AG10803 (cell line): ENCODE data around the gene CHST1.

Source experiments
- DNase-seq: peaks from one replicate; pipeline ENCODE4 v3.0.0; 2010; ENCODE audit warnings: low read depth
- H3K4me3 ChIP-seq: 2 replicates; pipeline ENCODE4 v1.5.1; 2011; ENCODE audit warnings: mild to moderate bottlenecking, low read length, control low read depth
- TF ChIP-seq, protein P1 (sequence below): conservative IDR thresholded peaks from 2 replicates; pipeline ENCODE4 v1.5.1; 2011; ENCODE audit warnings: mild to moderate bottlenecking, low read length, control low read depth, inconsistent platforms

CHST1 gene

DNA sequence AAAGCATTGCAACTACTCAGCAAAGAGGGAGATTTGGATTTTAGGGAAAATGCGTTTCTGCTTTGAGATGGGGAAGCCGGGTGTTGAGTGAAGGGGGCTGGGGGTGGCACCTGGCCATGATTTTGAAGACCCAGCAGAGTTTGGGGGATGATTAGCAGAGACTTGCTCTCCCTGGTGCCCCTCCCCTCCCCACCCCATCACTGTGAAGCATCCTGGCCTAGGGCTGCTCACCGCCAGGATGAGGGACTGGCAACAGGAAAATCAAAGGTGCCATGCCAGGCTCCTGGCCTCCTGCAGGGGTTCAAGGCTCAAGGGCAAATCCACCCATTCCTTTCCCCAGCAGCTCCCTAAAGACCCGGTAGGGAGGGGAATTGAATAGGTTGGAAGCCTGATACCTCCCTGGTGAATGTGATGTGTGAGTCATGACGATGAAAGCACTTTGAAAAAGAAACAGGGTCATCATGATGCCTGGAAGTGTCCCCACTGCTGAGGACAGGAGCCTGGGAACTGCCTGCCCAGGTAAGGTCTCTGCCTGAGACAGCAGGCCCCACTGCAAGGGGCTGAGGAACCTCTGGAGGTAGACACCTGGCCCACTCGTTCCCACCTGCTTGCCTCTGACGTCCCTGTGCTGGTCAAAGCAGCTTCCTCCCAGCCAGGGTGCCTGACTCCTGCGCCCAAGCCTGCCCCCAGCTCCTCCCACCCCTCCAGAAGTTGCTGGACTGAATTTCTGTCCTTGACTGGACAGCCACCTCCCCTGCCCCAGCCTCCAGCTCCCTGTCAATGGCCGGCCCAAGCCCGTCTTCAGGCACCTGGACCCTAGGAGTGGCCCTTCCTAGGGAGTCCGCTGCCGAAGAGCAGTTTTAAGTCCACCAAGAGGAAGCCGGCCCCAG, 1.7 kb downstream of the CHST1 start:
- DNase-seq, result no peak
- TF ChIP-seq, protein P1, sequence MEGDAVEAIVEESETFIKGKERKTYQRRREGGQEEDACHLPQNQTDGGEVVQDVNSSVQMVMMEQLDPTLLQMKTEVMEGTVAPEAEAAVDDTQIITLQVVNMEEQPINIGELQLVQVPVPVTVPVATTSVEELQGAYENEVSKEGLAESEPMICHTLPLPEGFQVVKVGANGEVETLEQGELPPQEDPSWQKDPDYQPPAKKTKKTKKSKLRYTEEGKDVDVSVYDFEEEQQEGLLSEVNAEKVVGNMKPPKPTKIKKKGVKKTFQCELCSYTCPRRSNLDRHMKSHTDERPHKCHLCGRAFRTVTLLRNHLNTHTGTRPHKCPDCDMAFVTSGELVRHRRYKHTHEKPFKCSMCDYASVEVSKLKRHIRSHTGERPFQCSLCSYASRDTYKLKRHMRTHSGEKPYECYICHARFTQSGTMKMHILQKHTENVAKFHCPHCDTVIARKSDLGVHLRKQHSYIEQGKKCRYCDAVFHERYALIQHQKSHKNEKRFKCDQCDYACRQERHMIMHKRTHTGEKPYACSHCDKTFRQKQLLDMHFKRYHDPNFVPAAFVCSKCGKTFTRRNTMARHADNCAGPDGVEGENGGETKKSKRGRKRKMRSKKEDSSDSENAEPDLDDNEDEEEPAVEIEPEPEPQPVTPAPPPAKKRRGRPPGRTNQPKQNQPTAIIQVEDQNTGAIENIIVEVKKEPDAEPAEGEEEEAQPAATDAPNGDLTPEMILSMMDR, result no peak
- no peak overlapping the region for H3K4me3 ChIP-seq

DNA sequence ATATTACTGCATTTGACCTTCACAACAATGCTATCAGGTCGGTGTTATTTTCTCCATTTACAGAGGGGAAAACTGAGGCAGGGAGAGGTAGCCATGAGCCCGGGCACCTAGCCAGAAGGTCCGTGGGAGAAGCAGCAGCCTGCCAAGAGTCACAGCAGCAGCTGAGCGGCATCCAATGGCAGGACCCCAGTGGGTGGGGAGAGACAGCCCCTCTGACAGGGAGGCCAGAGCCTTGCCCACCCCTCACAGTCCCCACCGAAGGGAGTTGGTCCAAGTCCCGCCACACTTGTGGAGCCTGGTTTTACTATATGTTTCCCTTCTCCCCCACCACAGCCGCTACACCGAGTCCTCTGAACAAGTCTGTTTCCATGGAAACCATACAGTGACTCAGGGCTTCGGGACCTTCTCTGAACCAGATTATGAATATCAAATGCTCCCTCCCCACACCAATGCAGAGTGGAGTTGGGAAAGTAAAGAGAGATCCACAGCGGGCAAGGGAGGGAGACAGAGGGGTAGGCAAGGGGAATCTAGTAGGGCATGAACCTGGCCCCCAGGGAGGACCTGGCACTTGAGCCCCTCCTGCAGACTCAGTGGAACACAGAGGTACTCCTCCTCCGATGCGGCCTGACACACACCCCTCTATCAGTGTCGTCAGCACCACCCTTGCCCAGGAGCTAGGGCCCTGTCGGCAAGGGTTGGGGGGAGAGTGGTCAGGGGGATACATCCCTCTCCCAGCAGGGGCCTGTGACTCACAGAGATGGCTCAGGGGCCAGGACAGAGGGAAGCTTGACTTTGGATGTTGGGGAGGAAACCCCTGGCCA, 2.5 kb downstream of the CHST1 start:
- TF ChIP-seq, protein P1, result no peak
- H3K4me3 ChIP-seq, result no peak overlapping the region
- peak; percentile 85 for DNase-seq

DNA sequence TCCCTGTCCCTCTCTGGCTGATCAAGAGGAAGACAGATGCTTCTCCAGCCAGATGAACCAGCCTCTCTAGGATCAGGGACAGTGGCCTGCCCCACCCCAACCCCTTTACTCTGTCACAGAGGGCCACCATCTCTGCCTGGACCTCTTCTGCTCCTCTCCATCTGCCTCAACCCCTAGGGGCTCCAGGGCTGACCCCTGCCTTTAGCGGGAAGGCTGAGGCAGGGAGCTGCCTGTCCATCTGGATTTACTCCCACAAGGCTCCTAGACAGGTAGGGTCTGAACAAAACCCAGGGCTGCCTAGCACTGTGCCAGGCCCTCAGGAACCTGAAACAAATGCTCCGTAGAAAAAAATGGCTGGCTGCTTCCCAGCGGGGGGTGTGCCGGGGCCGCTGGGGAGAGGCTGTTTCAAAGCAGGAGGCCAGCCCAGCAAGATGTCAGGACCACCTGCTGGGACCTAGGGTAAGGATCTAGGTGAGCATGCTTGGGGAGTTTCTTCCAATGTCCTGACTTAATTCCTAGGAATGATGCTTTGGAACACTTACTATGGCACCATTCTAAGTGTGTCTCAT, 3.2 kb downstream of the CHST1 start:
- no peak overlapping the region for H3K4me3 ChIP-seq
- TF ChIP-seq, protein P1, result no peak
- no peak for DNase-seq

DNA sequence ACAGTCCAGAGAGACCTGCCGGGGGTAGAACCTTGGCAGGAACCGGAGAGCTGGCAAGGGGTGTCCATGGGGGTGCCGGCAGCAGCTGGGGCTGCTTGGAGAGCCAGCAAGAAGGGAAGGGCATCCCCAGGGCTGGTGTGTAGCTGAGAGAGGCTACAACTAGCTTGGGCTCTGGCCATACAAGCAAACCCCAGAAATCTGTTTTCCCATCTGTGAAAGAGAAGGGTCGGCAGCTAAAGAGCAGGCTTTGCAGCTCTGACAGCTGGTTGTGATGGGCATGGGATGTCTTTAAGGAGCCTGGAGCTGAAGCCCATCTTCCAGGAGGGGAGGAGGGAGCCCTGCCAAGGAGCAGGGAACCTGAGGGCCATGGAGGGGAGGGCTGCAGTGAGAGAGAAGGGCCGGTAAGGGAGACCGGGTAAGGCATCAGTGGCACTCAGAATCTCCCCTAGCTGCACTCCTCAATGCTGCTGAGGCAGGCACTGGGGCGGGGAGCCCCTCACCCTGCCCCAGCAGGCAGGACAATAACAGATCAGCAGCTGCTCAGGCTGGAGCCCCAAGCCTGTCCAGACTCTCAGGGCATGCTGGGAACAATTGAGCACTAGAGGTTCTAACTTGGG, 3.9 kb downstream of the CHST1 start:
- no peak for DNase-seq
- TF ChIP-seq, protein P1, result no peak
- H3K4me3 ChIP-seq, result no peak overlapping the region

DNA sequence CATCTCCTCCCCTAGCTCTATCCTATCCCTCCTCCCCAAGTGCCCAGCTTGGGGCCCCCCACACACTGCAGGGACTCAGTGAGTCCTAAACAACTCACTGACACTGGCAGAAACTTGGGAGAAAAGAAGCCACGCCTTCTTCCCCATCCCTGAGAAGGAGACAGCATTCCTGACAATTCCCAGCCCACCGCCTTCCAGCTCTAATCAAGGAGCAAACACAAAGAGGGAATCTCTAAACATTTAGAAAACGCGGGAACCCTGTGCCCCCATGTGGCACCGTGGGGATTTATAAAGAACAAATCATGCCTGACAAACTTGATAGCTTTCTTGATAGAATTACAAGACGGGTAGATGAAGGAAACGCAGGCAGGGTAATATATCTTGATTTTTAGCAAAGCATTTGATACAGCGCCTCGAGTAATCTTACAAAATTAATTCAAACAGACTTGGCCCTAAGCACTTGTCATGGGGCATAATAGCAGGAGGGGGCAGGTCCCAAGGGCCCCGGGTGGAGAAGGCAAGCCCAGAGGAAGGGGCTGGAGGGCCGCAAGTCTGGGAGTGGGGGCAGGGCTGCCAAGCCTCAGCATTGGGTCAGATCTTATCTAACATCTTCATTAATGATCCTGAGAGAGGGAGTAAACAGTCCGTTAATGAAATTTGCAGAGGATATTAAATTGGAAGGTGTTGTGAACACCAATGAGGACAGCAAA, 4.5 kb downstream of the CHST1 start:
- DNase-seq, result no peak
- no peak overlapping the region for H3K4me3 ChIP-seq
- TF ChIP-seq, protein P1, result no peak

DNA sequence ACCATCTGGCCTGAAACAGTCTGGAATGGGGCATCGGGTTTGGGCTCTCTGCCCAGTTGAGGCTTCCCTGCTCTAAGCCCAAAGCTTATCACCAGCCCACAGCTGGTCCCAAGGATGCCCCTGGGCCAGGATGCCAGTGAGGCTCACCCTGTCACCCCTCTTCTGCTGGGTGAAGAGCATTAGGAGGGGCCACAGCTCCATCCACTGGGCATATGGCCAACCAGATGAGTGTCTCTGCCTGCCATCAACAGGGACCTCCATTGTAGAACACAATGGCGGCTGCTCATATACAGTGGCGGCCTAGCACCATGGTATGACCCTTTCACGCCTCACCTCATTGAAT, 5.6 kb downstream of the CHST1 start:
- DNase-seq, result no peak
- TF ChIP-seq, protein P1, result no peak
- H3K4me3 ChIP-seq, result no peak overlapping the region
